Spleen (tissue), 7 donors: ENCODE results near the gene CSMD2.

Experiments
- POLR2AphosphoS5 ChIP-seq, 3 donors: sonication (generic); formaldehyde crosslinking; IDR thresholded peaks; one replicate each; pipeline ENCODE4 v1.5.1; 2017; ENCODE audit warnings: antibody characterized with exemption in 3 of 3
- TF ChIP-seq, protein P1 (sequence below), 11 experiments: fragments of 200-600 bp in 7 of 11; fragments of 450-650 bp in 4 of 11; sonication (generic) in 4 of 11; IDR thresholded peaks in 8 of 11; conservative IDR thresholded peaks in 3 of 11; 1 replicate in 7 of 11; 2 replicates in 4 of 11; pipeline versions ENCODE4 v1.4.0 to v1.8.0; 2016 to 2021; ENCODE audit warnings: antibody characterized with exemption in 11 of 11, inconsistent platforms in 4 of 11, mild to moderate bottlenecking in 1 of 11
- donor health status: DM: no; HTN: no; CAD: no; lungs with moderate emphysema.
- donor health status: DM: no; HTN: no; CAD: no.
- donor health status: DM: no; HTN: no; CAD: no.

DNA sequence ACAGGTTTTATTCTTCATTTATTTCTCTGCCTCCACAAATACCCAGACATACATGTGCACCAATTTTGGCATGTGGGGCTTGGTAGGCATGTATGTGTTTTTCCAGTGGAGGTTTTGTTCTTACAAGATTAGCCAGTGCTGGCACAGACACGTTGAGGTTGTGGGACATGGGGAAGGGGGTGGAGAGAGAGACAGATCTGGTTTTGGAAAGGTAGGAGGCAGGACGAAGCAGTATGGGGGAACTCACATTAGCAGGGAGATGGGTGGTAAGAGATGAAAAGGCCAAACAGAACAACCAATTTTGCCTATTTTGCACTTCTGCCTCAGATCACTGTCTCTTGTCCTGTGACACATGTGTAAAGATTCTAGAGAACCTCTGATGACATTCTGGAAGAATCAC lies 467.2 kb downstream of the CSMD2 start:
- TF ChIP-seq, protein P1, sequence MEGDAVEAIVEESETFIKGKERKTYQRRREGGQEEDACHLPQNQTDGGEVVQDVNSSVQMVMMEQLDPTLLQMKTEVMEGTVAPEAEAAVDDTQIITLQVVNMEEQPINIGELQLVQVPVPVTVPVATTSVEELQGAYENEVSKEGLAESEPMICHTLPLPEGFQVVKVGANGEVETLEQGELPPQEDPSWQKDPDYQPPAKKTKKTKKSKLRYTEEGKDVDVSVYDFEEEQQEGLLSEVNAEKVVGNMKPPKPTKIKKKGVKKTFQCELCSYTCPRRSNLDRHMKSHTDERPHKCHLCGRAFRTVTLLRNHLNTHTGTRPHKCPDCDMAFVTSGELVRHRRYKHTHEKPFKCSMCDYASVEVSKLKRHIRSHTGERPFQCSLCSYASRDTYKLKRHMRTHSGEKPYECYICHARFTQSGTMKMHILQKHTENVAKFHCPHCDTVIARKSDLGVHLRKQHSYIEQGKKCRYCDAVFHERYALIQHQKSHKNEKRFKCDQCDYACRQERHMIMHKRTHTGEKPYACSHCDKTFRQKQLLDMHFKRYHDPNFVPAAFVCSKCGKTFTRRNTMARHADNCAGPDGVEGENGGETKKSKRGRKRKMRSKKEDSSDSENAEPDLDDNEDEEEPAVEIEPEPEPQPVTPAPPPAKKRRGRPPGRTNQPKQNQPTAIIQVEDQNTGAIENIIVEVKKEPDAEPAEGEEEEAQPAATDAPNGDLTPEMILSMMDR (IDR thresholded peaks at IDR 0.05 in 8 of 11, conservative IDR thresholded peaks at IDR 0.05 in 3 of 11) = no peak
- no peak for TF ChIP-seq POLR2AphosphoS5 (IDR thresholded peaks at IDR 0.05)
